GM21526 (cell line): Measurements from ENCODE around the gene LGI4.

ENCODE experiments used
- ATAC-seq: cut with Tn5 transposase; IDR thresholded peaks from one replicate; pipeline ENCODE4 v1.9.1; 2021; ENCODE audit warnings: moderate library complexity; ENCODE audit not compliant: unreplicated experiment, low FRiP score

LGI4 gene

GRCh38 chr19:35090160-35090505 lies 44.7 kb downstream of the LGI4 start:
- no peak for ATAC-seq

GRCh38 chr19:35089554-35089953 lies 45.3 kb downstream of the LGI4 start:
- no peak for ATAC-seq

GRCh38 chr19:35088131-35088913 lies 46.5 kb downstream of the LGI4 start:
- no peak for ATAC-seq

GRCh38 chr19:35087393-35087792 lies 47.5 kb downstream of the LGI4 start:
- no peak for ATAC-seq

- ATAC-seq = no peak
Measured at GRCh38 chr19:35086455-35086854, 48.4 kb downstream of the LGI4 start.

- no peak for ATAC-seq
Measured at GRCh38 chr19:35085947-35086346, 48.9 kb downstream of the LGI4 start.

GRCh38 chr19:35084509-35084762 lies 50.4 kb downstream of the LGI4 start:
- ATAC-seq = no peak

- no peak for ATAC-seq
Measured at GRCh38 chr19:35083691-35084508, 51.0 kb downstream of the LGI4 start.

GRCh38 chr19:35081201-35081600 lies 53.7 kb downstream of the LGI4 start:
- ATAC-seq = no peak

GRCh38 chr19:35080613-35081170 lies 54.2 kb downstream of the LGI4 start:
- ATAC-seq = no peak

GRCh38 chr19:35079826-35080225 lies 55.0 kb downstream of the LGI4 start:
- ATAC-seq = no peak

- ATAC-seq = no peak
Measured at GRCh38 chr19:35077411-35078223, 57.2 kb downstream of the LGI4 start.

GRCh38 chr19:35076657-35077056 lies 58.2 kb downstream of the LGI4 start:
- ATAC-seq = no peak

GRCh38 chr19:35076026-35076370 lies 58.9 kb downstream of the LGI4 start:
- no peak for ATAC-seq

- ATAC-seq = no peak
Measured at GRCh38 chr19:35075202-35076025, 59.4 kb downstream of the LGI4 start.
